GM19468 (cell line): ENCODE data around the gene CREB1.
"Not testable (repeated sequence)": the region's sequence is repeated elsewhere in the genome, so short reads cannot be mapped to it uniquely, and the experiment has no call there.

ENCODE experiments used
- ATAC-seq: cut with Tn5 transposase; IDR thresholded peaks from one replicate; pipeline ENCODE4 v1.9.1; 2021; ENCODE audit warnings: mild to moderate bottlenecking, moderate library complexity, moderate number of reproducible peaks; ENCODE audit not compliant: unreplicated experiment; ENCODE audit errors: extremely low read depth

The CREB1 gene

GRCh38 chr2:207529330-207530159, at the start of gene CREB1:
Gene CREB1 (plus strand): TSS chr2:207529962. CDS start chr2:207555636, 25,674 bp downstream.
- ATAC-seq = peak; percentile 79

- ATAC-seq = no peak
These were observed 49.2 kb upstream of the CREB1 start for GRCh38 chr2:207480521-207481040.

DNA sequence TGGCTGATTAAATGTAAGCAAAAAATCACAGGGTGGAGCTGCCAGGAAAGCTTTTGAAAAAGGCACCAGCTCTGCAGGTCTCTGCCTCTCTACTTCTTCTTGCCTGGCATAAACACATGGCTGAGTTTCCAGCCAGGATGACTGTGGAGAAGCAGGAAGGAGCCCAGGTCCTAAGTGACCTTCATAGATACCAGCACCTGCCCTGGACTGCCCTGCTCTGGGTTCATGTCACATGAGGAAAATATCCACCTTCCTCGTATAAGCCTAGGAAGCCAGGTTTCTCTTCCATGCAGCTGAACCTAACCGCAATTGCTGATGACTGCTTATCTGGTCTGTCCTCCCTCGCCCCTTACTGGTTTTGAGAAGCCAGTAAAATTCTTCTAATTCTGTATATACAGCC, 47.8 kb upstream of the CREB1 start:
- no peak for ATAC-seq

GRCh38 chr2:207482630-207483029, 47.1 kb upstream of the CREB1 start:
- no peak for ATAC-seq

DNA sequence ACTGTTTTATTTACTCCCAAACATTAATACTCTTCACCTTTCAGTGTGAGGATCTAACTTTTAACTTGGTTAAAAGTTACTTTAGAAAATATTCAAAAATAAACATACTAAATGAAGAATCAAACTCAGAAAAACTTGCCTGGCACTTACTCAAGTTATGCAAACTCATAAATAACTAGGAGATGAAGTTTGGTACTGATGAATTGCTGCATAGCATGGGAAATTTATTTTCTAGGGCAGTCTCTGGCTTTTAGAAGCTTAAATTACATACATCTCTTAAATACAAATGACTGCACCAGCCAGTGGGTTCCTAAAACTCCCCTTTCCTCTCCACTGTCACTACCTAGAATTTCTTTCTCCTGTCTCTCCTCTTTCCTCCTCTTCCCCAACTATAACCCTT, 46.7 kb upstream of the CREB1 start:
- no peak for ATAC-seq

- ATAC-seq = no peak
These were observed 46.3 kb upstream of the CREB1 start for GRCh38 chr2:207483477-207483876.

GRCh38 chr2:207484444-207485391, 45.0 kb upstream of the CREB1 start:
- peak; percentile 61 for ATAC-seq

- ATAC-seq = no peak
These were observed 42.0 kb upstream of the CREB1 start for GRCh38 chr2:207487650-207488311.

GRCh38 chr2:207489251-207489650, 40.5 kb upstream of the CREB1 start:
- no peak for ATAC-seq

DNA sequence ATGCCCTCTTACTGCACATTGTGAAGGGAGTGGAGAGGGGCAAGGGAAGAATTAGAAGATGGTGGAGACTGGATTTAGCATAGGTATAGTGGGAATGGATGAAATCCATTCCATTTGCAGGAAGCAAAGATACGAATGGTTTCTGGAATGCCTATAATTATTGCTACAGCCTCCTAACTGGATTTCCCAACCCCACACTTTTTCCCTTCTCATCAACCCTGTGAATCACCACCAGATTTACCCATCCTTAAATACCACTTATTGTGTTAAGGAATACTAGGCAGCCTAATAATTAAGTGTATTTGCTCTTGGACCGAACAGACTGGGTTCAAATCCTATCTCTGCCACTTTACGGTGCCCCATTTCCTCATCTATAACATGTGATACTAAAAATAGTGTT, 39.3 kb upstream of the CREB1 start:
- no peak for ATAC-seq

GRCh38 chr2:207491086-207491485, 38.7 kb upstream of the CREB1 start:
- ATAC-seq = no peak

DNA sequence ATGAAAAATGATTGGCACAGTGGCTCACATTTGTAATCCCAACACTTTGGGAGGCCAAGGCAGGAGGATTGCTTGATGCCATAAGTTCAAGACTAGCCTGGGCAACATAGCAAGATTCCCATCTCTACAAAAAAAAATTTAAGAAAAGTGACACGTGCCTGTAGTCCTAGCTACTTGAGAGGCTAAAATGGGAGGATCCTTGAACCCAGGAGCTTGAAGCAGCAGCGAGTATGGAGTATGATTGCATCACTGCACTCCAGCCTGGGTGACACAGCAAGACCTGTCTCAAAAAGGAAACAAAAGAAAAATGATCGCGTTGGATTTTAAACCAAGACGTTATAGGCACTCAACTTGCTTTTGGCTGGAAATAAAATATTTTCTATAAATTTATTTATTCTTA, 37.8 kb upstream of the CREB1 start:
- no peak for ATAC-seq

DNA sequence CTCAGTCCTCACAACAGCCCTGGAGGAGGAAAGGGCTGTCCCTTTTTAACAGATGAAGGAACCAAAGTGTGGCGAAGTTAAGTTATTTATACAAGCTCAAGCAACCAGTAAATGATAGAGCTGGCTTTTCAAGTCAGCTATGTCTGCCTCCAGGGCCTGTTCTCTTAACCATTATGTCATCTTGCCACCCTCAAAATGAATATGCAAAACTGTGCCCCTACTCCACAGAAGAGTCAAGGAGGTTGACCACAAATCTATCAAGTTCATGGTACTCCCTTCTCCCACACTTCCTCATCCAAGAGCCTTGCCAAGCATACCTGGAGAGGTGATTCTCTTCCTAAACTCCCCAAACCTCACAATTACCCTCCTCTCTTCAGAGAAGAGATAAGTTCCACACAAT, 37.3 kb upstream of the CREB1 start:
- no peak for ATAC-seq

DNA sequence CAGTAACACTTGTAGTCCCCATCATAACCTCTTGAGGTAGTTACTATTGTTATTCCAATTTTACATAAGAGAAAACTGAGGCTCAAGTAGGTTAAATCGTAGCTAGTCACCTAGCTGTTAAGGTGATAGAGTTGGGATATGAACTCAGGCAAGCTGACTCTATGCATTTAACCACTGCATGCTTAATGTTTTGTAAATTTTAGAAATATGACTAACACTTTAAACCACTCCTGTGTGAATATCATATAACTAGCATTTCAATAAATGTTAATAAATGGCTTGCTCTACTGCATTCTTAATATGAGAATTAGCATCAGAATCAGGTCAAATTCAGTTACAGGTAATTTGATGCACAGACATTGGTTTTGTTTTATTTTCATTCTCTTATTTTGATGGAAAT, 35.6 kb upstream of the CREB1 start:
- ATAC-seq = no peak

DNA sequence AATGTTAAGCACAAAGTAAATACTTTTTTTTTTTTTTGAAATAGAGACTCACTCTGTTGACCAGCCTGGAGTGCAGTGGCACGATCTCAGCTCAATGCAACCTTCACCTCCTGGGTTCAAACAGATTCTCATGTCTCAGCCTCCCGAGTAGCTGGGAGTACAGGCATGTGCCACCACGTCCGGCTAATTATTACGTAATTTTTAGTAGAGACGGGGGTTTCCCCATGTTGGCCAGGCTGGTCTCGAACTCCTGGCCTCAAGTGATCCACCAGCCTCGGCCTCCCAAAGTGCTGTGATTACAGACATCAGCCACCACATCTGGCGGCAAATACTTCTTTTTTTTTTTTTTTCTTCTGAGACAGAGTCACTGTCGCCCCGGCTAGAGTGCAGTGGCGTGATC, 32.8 kb upstream of the CREB1 start:
- not testable (repeated sequence) for ATAC-seq

- ATAC-seq = no peak
These were observed 32.2 kb upstream of the CREB1 start for GRCh38 chr2:207497596-207497995.

GRCh38 chr2:207498427-207498826, 31.3 kb upstream of the CREB1 start:
- ATAC-seq = no peak

GRCh38 chr2:207499114-207499513, 30.6 kb upstream of the CREB1 start:
- no peak for ATAC-seq

DNA sequence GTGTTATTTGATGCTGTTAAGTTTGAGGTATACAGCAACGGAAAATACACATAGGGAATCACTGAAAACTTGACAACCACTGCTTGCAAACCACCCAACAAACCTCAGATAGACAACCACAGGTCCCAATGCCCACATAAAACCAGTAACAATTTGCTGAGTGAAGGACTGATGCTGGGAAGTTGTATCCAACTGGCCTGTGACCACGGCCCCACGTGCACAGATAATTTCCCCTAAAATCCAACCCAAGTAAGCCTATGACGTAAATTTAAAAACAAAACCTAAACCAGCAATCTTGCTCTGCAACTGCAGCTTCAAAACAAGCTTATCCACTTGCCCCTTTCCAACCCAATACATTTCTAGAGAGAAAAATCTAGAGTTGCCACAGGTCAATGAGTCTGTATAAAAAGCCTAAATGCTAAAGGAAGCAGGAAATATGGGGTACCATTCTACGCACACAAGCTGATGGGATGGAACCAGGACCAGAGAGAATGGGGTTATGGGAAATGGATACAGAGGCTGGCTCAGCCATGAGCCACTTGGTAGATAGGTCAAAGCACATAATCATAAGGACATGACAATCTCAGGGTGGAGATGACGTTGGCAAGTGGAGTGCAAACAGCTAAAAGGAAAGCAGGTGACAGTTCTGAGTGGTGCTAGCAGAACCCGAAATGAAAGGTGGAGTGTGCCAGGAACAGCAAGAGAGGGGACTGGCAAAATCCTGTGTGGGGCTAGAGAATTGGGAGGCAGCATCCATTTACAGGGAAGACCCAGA, 27.8 kb upstream of the CREB1 start:
- no peak for ATAC-seq
